ENCODE measurements around the gene CDC6.

The CDC6 gene

DNA sequence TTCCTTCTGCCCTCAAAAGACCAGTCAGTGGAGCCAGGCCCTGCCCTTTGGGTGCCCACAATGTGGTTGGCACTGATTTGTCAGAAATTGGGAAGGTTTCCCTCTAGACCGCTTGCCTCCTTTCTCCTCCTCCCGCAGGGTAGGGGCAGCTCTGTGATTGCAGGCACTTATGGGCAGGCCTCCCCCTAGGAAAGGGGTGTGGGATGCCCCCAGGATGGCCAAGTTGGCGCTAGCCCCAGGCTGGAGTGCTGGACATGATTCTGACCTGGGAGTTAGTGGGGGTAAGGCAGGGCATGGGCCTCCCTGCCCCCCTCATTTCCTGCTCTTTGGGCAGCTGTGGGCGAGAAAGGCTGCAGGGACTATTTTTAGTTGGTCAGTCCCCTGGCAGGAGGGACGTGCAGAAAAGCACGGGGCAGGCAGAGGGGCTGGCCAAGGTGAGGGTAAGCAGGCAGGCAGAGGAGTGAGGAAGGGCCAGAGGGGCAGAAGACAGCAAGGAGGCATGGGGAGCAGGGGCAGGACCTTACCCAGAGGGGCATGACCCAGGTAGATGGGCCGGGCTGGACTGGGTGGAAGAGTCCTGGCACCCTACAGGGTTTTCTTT, 24.6 kb downstream of the CDC6 start:
- no peak for DNase-seq (ENCODE audit: low read depth)

DNA sequence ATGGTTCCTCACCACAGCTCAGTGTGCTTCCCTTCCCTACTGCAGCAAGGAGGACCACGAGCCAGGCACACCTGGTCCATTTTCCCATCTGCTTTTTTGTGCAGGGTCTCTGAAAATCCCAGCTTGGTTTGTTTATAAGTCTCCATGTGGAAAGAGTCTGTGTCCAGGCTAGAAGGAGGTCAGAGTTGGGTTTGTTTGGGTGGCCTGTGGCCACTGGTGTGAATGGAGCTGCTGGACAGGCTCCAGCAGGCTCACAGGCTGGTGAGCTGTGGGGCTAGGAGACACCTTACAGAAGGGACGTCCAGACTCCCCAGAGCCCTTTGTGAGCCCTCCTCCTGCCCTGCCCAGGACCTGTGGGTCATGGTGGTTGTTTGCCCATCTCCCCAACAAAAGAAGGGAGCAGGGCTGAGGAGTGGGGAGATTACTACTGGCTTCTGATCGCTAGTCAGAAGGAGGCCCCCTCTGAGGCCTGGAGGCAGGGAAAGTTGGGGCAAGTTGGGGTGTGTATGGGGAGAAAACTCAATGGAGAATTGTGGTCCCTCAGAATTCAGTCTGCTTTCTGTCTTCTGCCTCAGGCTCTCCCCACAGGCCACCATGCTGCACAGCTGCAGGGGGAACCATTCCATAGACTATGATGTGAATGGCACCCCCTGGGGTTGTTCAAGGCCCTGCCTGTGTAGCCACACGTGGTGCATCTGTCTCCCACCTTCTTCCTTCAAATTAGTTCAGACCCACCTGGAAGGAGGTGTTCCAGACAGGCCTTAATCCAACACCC, 25.4 kb downstream of the CDC6 start:
- no peak for DNase-seq (ENCODE audit: low read depth)

DNA sequence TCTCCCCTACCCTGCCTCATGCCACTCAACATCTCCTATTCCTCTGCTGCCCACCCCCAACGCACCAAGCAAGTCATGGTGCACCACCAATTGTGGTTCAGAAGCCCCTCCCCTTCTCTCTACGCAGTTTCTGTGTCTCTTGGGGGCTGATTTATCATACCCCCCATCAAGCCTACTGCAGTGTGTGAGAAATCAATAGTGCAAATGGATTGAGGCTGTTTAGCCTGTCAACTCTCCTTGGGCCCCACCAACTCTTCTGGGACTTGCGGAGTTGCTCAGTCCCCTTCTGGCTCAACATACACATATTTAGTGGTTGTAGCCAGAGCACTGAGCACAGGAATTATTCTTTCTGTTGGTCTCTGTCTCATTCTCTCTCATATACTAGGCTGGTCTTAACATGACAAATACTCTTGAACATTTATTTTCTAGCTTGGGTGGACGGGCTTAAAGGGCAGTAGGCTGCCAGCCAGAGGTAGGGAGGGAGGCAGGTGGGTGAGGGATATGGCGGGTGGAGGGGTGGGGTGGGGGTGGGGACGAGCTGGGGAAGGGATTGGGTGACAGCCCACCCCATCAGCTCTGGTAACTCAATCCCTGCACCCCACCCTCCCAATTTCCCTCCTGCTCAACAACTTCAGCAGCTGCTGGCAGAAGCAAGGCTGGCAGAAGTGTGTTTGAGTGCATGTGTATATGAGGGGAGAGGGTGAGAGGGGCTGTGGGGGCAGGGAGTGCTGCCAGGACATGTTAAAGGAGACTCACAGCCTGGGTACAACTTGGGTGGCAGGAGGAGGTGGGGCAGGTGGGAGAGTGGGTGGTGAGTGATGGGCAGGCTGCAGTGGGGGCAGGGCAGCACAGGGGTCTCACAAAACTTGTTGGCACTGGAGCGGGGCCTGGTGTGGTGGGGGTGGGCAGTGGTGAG, 26.2 kb downstream of the CDC6 start:
- no peak for DNase-seq (ENCODE audit: low read depth)

DNA sequence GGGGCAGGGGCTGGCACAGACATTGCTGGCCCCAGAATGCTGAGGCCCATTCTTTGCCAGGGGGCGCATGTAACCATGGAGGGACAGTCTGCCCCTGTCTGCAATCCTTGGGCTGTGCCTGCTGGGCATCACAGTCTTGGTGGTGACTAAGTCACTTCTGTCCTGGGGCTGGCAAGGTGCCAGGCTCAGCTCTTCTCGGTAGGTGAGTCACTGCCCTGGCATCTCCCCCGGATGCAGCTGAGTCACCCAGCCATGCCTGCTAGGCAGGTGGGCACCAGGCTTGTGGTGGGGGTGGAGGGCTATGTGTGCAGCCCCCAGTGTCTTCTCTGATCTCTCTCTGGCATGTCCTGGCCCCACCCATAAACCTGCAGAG, 26.9 kb downstream of the CDC6 start:
- DNase-seq (ENCODE audit: low read depth) = no peak

DNA sequence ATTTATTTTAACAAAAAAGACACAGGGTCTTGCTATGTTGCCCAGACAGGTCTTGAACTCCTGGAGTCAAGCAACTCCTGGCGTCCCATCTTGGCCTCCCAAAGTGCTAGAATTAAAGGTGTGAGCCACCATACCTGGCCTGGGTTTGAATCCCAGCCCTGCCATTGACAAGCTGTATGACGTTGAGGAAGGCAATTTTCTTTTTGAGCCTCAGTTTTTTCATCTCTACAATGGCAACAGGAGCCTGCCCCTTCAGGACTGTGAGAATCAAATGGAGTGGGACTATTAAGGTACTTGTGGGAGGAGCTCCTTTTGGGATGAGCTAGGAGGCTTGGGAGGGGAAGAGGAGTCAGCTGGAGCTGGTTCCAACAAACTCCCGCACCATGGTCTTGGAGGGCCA, 27.5 kb downstream of the CDC6 start:
- DNase-seq (ENCODE audit: low read depth) = no peak

DNA sequence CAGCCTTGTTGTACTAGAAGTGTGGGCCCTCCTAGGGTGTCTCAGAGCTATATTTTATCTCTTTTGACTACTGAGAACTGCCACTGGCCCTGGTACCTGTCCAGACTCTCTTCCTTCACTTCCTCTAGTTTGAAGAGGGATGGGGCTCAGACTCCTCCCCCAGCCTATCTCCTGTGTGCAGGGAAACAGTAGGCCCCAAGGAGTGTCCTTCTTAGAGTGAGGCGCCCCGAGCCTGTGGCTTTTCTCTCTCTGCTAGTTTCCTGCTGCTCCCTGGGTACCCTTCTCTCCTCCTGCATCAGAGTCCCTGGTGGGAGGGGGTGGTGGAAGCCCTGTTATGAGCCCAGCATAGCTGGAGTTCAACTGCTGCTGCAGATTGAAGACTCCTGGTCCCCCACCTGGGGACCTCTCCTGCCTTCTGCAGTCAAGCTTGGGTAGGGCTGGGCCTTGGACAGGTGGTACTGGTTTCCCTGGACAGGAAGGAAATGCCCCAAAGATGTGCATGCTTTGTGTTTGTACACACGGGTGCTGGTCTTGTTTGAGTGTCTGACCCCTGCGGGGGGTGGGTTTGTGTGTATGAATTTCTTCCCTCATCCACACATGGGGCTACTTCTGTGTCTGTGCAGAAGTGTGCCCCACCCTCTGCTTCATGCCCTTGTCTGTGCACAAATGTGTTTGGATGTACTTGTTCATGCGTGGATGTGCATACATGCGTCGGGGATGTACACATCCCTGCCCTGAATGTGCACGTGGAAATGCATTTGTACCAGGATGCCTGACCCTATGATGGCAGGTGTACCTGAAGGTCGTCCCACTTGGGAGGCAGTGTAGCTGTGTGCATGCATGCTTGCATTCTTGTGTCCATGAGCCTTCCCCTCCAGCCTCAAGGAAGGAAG, 28.2 kb downstream of the CDC6 start:
- DNase-seq (ENCODE audit: low read depth) = no peak

DNA sequence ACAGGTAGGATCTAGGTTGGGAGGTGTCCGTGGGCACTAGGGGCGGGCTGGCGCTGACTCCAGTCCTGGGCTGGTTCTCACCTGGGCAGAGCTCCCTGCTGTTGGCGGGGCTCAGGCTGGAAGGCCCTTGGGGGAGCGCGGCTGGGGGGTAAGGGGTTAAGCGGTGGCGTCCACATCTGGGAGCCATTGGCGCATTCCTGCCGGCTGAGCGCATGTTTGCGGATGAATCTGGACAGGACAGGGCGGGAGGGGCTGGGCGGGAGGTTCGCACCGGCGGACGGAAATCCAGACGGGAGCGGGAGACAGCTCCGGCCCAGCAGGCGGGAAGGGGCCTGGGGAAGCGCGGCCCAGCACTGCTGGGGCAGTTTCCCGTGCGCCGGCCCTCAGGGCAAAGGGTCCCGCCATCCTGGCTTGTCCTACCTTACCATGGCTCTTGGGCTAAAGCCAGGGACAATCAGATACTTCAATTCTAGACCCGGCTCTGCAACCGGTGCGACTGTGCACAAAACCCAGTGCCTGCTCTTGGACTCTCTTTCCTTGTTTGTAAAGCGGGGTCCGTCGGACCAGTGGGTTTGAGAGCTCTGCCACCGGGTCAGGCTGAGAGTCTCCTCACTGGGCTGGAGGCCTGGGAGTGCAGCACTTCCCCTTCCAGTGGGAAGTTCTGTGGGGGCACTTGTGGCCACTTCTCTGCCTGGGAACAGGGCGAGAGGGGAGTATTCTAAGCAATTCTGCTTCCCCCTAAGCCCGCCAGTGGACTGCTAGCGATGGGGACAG, 29.1 kb downstream of the CDC6 start:
- no peak for DNase-seq (ENCODE audit: low read depth)

DNA sequence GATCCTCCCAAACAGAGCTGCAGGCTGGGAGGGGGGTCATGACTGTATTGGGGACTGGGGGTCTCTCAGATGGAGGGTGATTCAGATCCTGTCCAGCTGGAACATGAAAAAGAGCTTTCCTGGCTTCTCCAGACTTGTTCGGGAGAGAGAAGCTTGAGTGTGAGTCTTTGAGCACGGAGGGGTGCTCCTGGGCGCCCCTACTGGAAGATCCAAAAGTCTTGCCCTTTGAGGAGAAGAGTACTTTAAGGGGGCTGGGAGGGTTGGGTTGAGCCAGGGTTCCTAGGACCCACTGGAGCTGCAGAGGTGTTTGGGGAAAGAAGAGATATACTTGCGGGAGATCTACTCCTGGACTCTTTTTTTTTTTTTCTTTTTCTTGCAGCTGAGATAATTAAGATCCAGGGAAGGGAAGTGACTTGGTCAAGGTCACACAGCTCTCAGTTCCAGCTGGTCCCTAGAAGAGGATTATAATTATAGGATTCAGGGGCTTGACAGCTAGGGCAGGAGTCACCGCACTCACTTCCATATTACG, 29.7 kb downstream of the CDC6 start:
- DNase-seq (ENCODE audit: low read depth) = no peak

DNA sequence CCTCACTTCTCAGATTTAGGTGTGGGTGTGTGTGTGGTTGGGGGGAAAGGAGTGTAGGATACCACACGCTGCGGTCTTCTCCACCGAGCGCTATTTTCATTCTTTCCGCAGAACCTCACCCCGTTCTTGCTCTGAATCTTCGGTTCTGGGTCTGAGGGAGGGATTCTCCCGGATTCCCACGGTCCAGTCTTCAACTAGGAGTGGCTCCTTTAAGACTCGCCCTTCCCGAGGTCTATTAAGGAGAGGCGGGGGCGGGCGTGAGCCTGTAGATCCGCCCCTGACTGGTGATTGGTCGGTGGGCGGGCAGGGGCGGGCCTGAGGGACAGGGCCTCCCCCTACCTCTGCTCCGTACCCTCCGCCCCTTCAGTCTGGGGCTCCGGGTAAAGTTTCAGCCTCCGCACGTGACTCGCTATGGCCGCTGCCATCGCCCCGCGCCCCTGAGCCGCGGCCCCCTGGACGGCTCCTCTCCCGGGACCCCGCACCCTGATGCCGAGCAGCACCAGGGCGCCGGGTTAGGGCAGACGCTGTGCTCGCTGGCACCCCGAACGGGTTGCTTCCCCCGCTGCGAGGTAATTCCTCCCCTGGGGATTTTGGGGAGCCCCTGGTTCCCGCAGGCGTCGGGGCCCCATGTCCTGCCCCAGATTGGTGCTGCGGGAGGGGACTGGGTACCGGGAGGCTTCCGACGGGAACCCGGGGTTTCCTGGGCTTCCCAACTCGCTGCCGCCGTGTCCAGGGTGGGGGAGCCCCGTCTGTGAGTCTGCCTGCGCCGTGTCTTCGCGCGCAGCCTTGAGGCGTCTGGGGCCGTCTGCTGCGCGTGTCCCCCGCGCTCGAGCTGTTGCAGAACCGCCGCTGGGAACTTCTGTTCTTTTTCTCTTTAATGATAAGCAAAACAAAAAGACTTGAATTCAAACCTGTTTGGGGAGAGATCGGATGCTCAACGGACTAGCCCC, 30.5 kb downstream of the CDC6 start:
- DNase-seq (ENCODE audit: low read depth) = peak; percentile 82

DNA sequence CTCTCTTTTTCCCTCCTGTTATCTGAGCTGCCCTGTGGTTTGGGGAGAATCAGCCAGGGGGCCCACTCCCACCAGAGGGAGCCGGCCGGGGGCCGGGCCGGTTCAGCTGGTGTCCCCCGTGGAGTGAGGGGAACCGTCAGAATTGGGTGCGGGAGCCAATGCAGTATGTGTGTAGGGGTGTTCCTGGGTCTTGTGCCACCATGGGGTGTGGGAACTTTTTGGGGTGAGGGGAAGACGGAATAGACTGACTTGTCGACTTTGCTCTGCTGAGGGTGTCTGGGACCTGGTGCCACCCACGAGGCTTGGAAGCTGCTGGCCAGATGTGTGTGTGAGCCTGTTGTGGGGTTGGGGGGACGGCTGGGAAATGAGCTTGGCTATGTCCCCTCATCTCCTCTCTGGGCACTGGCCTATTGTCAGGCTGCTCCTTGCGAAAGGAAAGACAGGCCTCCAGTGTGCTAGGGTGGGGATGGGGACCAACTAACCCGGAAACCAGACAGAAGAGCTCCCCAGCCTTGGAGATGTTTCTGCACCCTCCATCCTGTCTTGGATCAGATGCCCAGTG, 31.2 kb downstream of the CDC6 start:
- DNase-seq (ENCODE audit: low read depth) = no peak

DNA sequence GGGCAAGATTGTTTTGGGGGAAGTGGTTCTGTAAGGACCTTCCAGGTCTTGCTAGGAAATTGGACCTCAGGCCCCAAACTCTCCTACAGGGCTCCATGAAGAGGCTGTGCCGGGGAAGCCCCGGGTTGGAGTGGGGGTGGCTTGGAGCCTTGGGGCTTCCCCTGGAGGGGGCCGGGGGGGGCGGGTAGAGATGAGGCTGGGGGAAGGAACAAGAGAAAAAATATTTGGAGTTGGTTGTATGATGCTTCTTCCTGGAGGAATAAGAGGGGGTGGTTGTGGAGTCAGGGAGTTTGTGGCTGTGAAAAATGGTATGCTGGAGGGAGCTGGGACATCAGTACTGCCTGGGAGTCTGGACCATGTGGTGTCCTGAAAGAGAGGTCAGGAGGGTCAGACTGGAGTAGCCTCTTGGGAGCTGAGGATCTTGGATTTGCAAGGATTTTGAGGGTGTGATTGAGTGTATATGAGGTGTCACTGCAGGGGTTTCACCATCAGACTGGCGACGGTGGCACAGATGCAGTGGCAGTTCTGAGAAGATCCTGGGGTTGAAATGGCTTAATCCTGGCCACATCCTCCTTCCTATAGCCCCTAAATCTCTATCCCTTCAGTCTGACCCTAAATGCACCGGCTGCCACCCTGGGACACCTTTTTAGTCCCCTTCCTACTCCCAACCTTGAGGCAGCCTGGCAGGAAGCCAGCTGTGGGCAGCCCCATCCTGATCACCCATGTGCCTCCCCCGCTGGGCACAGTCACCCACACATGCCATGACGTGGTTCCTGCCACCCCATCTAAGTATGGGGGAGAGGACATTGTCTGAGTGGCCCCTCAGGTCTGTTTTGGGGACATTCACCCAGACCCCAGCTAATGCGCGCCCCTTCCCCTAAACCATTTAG, 32.2 kb downstream of the CDC6 start:
- DNase-seq (ENCODE audit: low read depth) = no peak

DNA sequence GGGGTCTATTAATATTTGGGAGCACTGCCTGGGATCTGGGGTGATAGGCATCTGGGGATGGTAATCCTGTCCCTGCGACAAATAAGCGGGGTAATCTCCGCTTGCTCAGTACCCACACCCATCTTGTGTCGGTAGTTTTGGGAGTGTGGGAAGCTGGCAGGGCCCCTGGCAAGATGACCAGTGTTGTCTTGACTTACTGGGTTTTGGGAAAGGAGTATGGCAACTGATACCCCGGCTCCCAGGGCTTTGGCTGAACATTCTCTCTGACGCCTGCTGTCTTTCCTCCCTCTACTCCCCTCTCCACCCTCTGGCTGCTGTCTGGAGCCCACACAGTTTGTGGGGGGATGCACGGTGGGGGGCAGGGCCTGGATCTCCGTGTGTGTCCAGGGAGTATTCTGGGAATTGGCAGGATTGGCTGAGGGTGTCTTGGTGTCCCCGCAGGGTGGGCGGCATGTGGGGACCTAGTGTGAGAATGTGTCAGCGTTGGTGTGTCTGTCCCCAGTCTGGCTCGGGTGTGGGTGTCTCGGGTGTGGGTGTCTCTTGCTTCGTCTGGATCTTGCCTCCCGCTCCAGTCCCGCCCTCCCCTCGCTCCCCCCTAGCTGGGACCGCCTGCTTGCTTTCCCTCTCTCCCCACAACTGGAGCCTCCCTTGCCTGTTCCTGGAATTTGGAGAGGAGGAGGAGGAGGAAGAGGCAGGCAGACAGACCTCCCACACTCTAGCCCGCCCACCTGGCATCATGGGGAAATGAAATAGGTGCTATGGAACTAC, 33.3 kb downstream of the CDC6 start:
- no peak for DNase-seq (ENCODE audit: low read depth)

DNA sequence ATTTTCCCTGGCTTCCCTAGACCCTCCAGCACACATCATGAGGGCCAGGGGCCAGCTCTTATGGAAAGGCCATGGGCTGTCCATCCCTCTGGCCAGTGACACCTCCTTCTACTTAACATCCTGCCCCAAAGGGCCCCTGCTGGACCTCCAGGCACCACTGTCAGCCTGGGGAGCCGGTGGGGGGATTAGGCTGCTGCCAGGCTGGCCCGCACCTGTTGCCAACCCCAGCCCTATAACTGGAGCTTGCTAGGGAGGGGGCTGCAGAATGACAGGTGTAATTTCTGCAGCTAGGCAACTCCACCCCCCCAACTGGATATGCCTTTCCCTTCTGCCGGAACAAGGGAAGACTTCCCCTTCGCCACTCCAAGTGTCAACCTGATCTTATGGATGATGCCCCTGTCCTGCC, 33.8 kb downstream of the CDC6 start:
- DNase-seq (ENCODE audit: low read depth) = no peak

DNA sequence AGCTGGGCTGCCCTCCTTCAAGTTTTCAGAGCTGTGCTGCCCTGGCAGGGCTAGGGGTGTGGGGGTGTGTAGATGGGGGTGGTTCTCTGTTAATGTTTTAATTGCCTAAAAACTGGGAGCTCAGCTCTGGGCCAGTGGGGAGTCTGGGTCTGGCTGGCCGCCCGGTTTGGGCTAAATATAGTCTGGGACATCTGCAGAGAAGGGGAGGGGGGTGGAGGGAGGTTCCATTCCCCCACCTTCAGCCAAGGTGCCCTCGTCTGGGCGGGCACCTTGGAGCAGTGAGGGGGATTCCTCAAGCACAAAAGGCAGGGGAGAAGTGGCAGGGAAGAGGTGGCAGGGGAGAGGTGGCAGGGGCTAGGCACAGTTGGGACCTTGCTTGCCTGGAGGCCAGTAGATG, 34.3 kb downstream of the CDC6 start:
- DNase-seq (ENCODE audit: low read depth) = no peak

DNA sequence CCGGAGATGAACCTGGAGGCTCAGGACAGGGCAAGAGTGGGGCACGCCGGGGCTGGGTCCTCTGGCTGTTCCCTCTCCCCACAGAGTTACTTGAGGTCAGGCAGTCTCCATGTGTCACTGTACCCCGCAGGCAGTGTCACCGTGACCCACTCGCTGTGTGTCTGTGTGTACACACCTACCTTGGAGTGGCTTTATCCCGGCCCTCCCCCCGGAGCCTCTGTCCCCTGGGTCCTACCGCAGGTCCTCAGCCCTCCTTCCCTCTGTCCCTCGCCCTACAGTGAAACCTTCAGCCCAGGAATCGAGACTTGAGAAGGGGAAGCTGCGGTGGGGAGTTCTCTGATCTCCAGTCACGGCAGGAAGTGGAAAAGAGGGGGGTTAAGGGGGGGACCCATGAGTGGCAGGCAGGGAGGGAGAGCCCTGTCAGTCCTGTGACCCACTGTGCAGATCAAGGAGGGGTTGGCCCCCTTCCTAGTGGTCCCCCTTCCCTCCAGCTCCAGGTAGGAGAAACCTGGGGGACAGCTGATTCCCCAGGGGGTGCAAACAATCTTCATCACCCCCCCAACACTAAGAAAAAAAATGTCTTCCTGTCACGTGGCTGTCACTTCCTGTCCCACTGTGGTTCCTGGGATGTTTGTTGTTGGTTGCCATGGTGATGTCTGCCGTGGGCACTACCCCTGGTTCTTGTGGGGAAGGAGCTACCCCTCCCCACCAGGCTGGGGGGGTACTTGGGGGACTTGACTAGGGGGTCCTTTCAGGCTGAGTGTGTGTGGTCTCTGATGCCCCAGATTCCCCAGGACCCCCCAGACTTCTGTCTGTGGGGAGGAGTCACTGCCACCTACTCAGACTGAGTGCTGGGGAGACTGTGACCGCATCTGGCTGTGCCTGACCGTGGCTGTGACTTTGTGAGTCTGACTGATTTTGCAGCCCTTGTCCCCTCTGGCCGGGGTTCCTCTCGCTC, 35.0 kb downstream of the CDC6 start:
- DNase-seq (ENCODE audit: low read depth) = peak; percentile 71
